Lower lobe of right lung (tissue), 2 donors: ENCODE results near the gene FCHO2. TPM values are rescaled to one million over a fixed set of nuclear protein-coding genes. Genes with fewer than 3 reads are reported as not detected.
"Not testable (repeated sequence)": the region's sequence is repeated elsewhere in the genome, so short reads cannot be mapped to it uniquely, and the experiment has no call there.

Experiments used
- ATAC-seq, 2 donors: fragments of 200-7000 bp; cut with Tn5 transposase; one replicate each; pipeline ENCODE4 v1.9.1; 2020 to 2022; ENCODE audit warnings: mild to moderate bottlenecking in 2 of 2, moderate library complexity in 2 of 2
- DNase-seq: peaks from one replicate; pipeline ENCODE4 v3.0.0-alpha.2; 2020
- H3K27ac ChIP-seq: fragments of 200-600 bp; one replicate; pipeline ENCODE4 v1.8.0; 2022
- H3K27me3 ChIP-seq: fragments of 200-600 bp; one replicate; pipeline ENCODE4 v1.8.0; 2022; ENCODE audit warnings: low read depth
- H3K36me3 ChIP-seq: fragments of 200-600 bp; one replicate; pipeline ENCODE4 v1.8.0; 2022; ENCODE audit warnings: mild to moderate bottlenecking
- H3K4me1 ChIP-seq: fragments of 200-600 bp; one replicate; pipeline ENCODE4 v1.8.0; 2022
- H3K4me3 ChIP-seq: fragments of 200-600 bp; one replicate; pipeline ENCODE4 v1.8.0; 2022; ENCODE audit warnings: mild to moderate bottlenecking
- H3K9me3 ChIP-seq: fragments of 200-600 bp; one replicate; pipeline ENCODE4 v1.8.0; 2022
- CTCF ChIP-seq: fragments of 200-600 bp; IDR thresholded peaks from one replicate; pipeline ENCODE4 v1.8.0; 2022; ENCODE audit warnings: antibody characterized with exemption, mild to moderate bottlenecking
- intact Hi-C: fragments of 100-400 bp; cut with DNase I; formaldehyde crosslinking; loops from one replicate; pipeline ENCODE4 v1.11.0; 2022
- total RNA-seq: library from RNA; stranded (reverse); fragmentation: NEBNext Ultra II Directional; extraction: Animal tissue kit (Norgen Biotek cat#: 25700); gene quantifications from one replicate; pipeline ENCODE4 v1.2.1, GENCODE V29; 2021
- donor health status: DM: no; HTN: yes; CAD: no; lungs with severe emphysema.

The FCHO2 gene
- total RNA-seq, 1 donor from 2014 or later, result 89.9 TPM

DNA sequence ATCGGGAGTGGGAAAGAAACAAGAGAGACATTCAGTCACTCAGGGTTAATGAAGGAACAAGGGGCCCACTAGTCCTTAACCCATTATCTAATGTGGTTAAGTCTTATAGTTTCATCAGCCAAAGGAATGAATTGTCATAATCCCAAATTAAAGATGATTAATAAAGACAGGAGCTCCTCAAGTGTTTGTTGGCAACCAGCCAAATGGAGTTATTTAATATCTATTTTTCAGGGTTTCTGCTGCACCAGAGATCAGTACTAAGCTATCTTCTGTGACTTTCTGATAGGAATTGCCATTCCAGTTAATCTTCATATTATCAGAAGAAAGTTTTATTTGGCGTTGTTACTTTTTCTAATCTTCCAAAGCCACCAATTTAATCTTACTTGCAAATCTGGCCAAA, 34.0 kb upstream of the FCHO2 start:
- no peaks in the 10 kb centered on the region for H3K36me3 ChIP-seq
- no peaks in the 10 kb centered on the region for H3K27me3 ChIP-seq
- no peak overlapping the region for H3K4me3 ChIP-seq
- H3K9me3 ChIP-seq, result no peaks in the 10 kb centered on the region
- peaks cover 4% of the 10 kb centered on the region for H3K4me1 ChIP-seq
- TF ChIP-seq CTCF, result no peak
- no peak overlapping the region for H3K27ac ChIP-seq
- intact Hi-C loops, result no loop called here
- no peak for DNase-seq
- ATAC-seq, result no peak

GRCh38 chr5:72922422-72922821, 33.4 kb upstream of the FCHO2 start:
- no peak for TF ChIP-seq CTCF
- no peak for ATAC-seq

DNA sequence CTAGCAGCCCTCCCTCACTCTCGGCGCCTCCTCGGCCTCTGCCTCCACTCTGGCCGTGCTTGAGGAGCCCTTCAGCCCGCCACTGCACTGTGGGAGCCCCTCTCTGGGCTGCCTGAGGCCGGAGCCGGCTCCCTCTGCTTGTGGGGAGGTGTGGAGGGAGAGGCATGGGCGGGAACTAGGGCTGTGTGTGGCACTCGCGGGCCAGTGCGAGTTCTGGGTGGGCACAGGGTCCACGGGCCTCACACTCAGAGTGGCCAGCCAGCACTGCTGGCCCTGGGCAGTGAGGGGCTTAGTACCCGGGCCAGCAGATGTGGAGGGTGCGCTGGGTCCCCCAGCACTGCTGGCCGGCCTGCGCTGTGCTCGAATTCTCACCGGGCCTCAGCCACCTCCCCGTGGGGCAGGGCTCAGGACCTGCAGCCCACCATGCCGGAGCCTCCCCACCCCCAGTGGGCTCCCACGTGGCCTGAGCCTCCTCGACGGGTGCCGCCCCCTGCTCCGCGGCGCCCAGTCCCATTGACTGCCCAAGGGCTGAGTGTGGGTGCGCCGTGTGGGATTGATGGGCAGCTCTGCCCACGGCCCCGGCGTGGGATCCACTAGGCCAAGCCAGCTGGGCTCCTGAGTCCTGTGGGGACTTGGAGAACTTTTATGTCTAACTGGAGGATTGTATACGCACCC, 30.4 kb upstream of the FCHO2 start:
- no peak for TF ChIP-seq CTCF
- Histone ChIP-seq H3K27ac (no peak overlapping the region), H3K27me3 (no peaks in the 10 kb centered on the region), H3K4me1 (peaks cover 2% of the 10 kb centered on the region), H3K36me3 (no peaks in the 10 kb centered on the region), H3K4me3 (no peak overlapping the region), H3K9me3 (no peaks in the 10 kb centered on the region)
- intact Hi-C loops, result no loop called here
- no peak for ATAC-seq
- no peak for DNase-seq

More at GRCh38 chr5:72922422-72922821, 33.4 kb upstream of the FCHO2 start:
- Histone ChIP-seq H3K27me3 (no peaks in the 10 kb centered on the region), H3K36me3 (no peaks in the 10 kb centered on the region), H3K27ac (no peak overlapping the region), H3K4me3 (no peak overlapping the region), H3K4me1 (peaks cover 4% of the 10 kb centered on the region), H3K9me3 (no peaks in the 10 kb centered on the region)
- no peak for DNase-seq
- intact Hi-C loops, result no loop called here

GRCh38 chr5:72932686-72933085, 23.2 kb upstream of the FCHO2 start:
- ATAC-seq, intact Hi-C loops, H3K36me3 ChIP-seq, H3K9me3 ChIP-seq, H3K27me3 ChIP-seq, H3K4me3 ChIP-seq, DNase-seq, H3K27ac ChIP-seq, H3K4me1 ChIP-seq: not testable (repeated sequence)

DNA sequence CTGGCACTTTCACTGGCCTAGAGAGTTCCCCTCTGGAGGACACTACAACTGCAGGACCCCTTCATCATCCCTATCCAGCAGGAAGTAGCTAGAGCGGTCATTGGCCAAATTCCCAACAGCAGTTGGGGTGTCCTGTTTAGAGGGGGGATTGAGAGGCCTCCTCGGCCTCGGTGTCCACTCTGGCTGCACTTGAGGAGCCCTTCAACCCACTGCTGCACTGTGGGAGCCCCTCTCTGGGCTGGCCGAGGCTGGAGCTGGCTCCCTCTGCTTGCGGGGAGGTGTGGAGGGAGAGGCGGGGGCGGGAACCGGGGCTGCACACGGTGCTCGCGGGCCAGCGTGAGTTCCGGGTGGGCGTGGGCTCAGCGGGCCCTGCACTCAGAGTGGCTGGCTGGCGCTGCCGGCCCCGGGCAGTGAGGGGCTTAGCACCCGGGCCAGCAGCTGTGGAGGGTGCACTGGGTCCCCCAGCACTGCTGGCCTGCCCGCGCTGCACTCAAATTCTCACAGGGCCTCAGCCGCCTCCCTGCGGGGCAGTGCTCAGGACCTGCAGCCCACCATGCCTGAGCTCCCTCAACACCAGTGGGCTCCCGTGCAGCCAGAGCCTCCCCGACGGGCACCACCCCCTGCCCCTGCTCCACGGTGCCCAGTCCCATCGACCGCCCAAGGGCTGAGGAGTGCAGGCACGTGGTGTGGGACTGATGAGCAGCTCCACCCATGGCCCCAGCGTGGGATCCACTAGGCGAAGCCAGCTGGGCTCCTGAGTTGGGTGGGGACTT, 20.7 kb upstream of the FCHO2 start:
- ATAC-seq, H3K27ac ChIP-seq, DNase-seq, intact Hi-C loops, H3K4me3 ChIP-seq, H3K9me3 ChIP-seq, H3K27me3 ChIP-seq, H3K36me3 ChIP-seq: not testable (repeated sequence)
- H3K4me1 ChIP-seq, result peaks cover 25% of the 10 kb centered on the region

GRCh38 chr5:72936893-72937292, 18.9 kb upstream of the FCHO2 start:
- Histone ChIP-seq H3K36me3 (no peaks in the 10 kb centered on the region), H3K27ac (no peak overlapping the region), H3K27me3 (no peaks in the 10 kb centered on the region), H3K4me1 (peaks cover 25% of the 10 kb centered on the region), H3K4me3 (no peak overlapping the region), H3K9me3 (no peaks in the 10 kb centered on the region)
- DNase-seq (no peak), ATAC-seq (no peak)
- intact Hi-C loops, result no loop called here
- TF ChIP-seq CTCF, result no peak
